ENCODE measurements around the gene CLDN8. TPM values are rescaled to one million over a fixed set of nuclear protein-coding genes. Genes with fewer than 3 reads are reported as not detected.

Gene CLDN8
- total and polyA plus RNA-seq, 10 of the 15 experiments (the other 5 are each of a cell fraction or from before 2014, with no cell fraction given): not detected

DNA sequence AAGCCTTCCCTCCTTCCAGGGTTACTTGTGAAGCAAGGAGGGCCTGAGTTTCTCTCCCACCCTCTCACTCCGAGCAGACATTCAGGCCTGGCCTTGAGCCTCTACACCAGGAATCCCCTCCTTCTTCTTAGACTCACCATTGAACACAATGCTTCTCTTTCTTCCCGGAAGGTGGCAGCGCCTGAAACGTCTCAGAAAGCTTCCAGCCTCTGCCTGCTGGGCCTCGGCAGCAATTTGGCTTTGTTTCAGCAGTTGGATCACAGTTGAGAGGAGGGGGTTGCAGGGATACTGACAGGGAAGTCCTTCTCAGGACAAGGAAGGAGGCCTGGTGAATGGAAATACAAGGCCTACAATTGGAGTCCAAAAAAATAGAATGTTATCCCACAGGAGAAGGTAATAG lies 6.3 kb downstream of the CLDN8 start:
- intact Hi-C loops (cut with micrococcal nuclease; ENCODE audit: unreplicated experiment): no loop called here
- no peaks in the 10 kb centered on the region for H3K79me2 ChIP-seq (ENCODE audit: control insufficient read depth, insufficient read depth, low read length)
- no peak overlapping the region for H3K4me2 ChIP-seq (ENCODE audit: control insufficient read depth, insufficient read depth)
- no TSS peak for BruUV-seq (replicated peaks)
- in situ Hi-C loops (cut with MboI): no loop called here
- POLR2A ChIA-PET: no interaction called here
- H3K27me3 ChIP-seq (replicated peaks in 1 of 2; ENCODE audit: control insufficient read depth in 2 of 2, insufficient read depth in 2 of 2, low read length in 1 of 2): no peaks in the 10 kb centered on the region
- ATAC-seq (no peak), FAIRE-seq (no peak), DNase-seq (ENCODE audit: low read depth, low spot score) (no peak)
- H3K4me1 ChIP-seq (ENCODE audit: control insufficient read depth, insufficient read depth, low read length): no peaks in the 10 kb centered on the region
- no peaks in the 10 kb centered on the region for H3K36me3 ChIP-seq (ENCODE audit: control insufficient read depth in 2 of 2, insufficient read depth in 2 of 2, low read length in 1 of 2)
- SMC1A ChIA-PET (ENCODE audit: uncharacterized antibody, unreplicated experiment): no interaction called here
- WGBS (ENCODE audit: insufficient coverage, insufficient replicate concordance, low lambda C conversion rate, missing lambda C conversion rate): 24% methylated on average over 5 of the region's 5 CpGs
- H3K27ac ChIP-seq (ENCODE audit: control insufficient read depth, insufficient read depth): no peak overlapping the region
- H2AFZ ChIP-seq (ENCODE audit: control insufficient read depth, low read depth, low read length): no peak overlapping the region
- no peak overlapping the region for H3K4me3 ChIP-seq
- H3K9ac ChIP-seq (ENCODE audit: control insufficient read depth, insufficient read depth, low read length): no peak overlapping the region
- CTCF ChIA-PET: no interaction called here
- no peaks in the 10 kb centered on the region for H3K9me3 ChIP-seq (replicated peaks; ENCODE audit: control insufficient read depth, insufficient read depth, low read length)
- no peaks in the 10 kb centered on the region for H4K20me1 ChIP-seq (ENCODE audit: control insufficient read depth, insufficient read depth)
- RAD21 ChIA-PET (ENCODE audit: unreplicated experiment): no interaction called here
- no peak for TF ChIP-seq MYC (IDR thresholded peaks at IDR 0.05; ENCODE audit: insufficient read depth, insufficient read length, insufficient replicate concordance, low read length, severe bottlenecking)
- no peak for TF ChIP-seq ASH2L (IDR thresholded peaks at IDR 0.05; ENCODE audit: borderline replicate concordance, low read depth)
- TF ChIP-seq NFXL1 (IDR thresholded peaks at IDR 0.05; ENCODE audit: borderline replicate concordance): no peak
- TF ChIP-seq FOXM1 (IDR thresholded peaks at IDR 0.05; ENCODE audit: low read depth, low read length): no peak

DNA sequence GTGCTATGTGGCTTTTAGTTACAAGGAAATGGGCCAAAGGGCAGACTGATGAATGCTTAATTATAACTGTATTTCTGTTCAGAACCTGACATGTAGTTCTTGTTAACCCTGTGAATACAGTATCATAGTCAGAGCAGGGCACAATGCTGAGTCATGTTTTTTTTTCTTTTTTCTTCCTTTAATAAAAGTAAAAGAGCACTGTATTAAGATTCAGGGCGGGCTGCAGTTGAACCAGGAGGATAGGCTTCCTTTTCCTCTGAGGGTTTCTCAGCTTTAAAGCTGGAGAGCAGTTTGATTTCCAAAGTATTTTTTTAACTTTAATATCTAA lies 8.7 kb downstream of the CLDN8 start:
- BruUV-seq (replicated peaks): no TSS peak
- Histone ChIP-seq H3K27ac (ENCODE audit: control insufficient read depth, insufficient read depth) (no peak overlapping the region), H3K36me3 (ENCODE audit: control insufficient read depth in 2 of 2, insufficient read depth in 2 of 2, low read length in 1 of 2) (no peaks in the 10 kb centered on the region), H4K20me1 (ENCODE audit: control insufficient read depth, insufficient read depth) (no peaks in the 10 kb centered on the region), H3K4me2 (ENCODE audit: control insufficient read depth, insufficient read depth) (no peak overlapping the region), H2AFZ (ENCODE audit: control insufficient read depth, low read depth, low read length) (no peak overlapping the region), H3K9me3 (replicated peaks; ENCODE audit: control insufficient read depth, insufficient read depth, low read length) (no peaks in the 10 kb centered on the region), H3K4me3 (no peak overlapping the region), H3K4me1 (ENCODE audit: control insufficient read depth, insufficient read depth, low read length) (no peaks in the 10 kb centered on the region), H3K27me3 (replicated peaks in 1 of 2; ENCODE audit: control insufficient read depth in 2 of 2, insufficient read depth in 2 of 2, low read length in 1 of 2) (no peaks in the 10 kb centered on the region), H3K79me2 (ENCODE audit: control insufficient read depth, insufficient read depth, low read length) (no peaks in the 10 kb centered on the region), H3K9ac (ENCODE audit: control insufficient read depth, insufficient read depth, low read length) (no peak overlapping the region)
- no peak for DNase-seq (ENCODE audit: low read depth, low spot score)
- WGBS (ENCODE audit: insufficient coverage, insufficient replicate concordance, low lambda C conversion rate, missing lambda C conversion rate): 0% methylated on average over 1 of the region's 1 CpG
- no peak for ATAC-seq
- FAIRE-seq: no peak
- intact Hi-C loops (cut with micrococcal nuclease; ENCODE audit: unreplicated experiment): no loop called here
- SMC1A ChIA-PET (ENCODE audit: uncharacterized antibody, unreplicated experiment): no interaction called here
- POLR2A ChIA-PET: no interaction called here
- TF ChIP-seq NBN (IDR thresholded peaks at IDR 0.05) (no peak), ZNF217 (IDR thresholded peaks at IDR 0.05) (no peak), SMAD1 (IDR thresholded peaks at IDR 0.05; ENCODE audit: low read depth, partially characterized antibody) (no peak), RELA (IDR thresholded peaks at IDR 0.05; ENCODE audit: borderline replicate concordance, partially characterized antibody) (no peak), SIN3A (IDR thresholded peaks at IDR 0.05; ENCODE audit: low read depth, low read length) (no peak), RFX5 (IDR thresholded peaks at IDR 0.05; ENCODE audit: low read depth, low read length) (no peak)
- RAD21 ChIA-PET (ENCODE audit: unreplicated experiment): no interaction called here
- in situ Hi-C loops (cut with MboI): no loop called here
- CTCF ChIA-PET: no interaction called here
